ENCODE data around the gene TGFB1.

The TGFB1 gene

DNA sequence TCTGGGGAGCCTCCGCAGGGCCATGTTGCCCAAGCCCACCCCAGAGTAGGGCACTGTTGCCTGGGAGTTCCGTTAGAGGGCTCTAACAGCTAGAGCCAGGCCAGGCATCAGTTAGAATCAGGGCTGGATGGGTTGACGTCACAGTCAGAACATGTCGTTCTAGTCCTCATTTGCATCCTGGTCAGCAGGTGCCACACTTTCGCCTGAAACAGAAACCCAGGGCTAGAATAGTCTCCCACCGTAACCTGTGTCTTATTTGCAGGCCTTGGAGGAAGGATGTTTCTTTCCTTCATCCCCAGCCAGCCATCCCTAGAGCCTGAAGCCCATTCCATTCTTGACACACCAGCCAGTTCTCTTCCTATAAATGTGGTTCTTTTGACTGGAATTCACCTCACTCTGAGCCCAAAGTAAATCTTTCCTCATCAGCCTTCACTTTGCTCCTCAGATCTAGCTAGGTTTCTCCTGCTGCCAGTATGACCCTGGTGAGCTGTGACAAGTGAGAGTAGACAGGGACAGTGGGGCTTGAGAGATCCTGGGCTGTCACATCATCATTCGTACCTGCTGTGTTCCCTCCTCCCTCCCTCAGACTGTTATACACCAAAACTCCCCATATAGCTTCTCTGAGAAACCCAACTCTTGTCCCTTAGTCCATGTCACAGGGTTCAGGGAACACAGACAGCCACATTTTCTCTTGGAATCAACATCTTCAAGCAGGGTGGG is 55.9 kb downstream of the TGFB1 start:
- no peaks in the 10 kb centered on the region; the same call in 1 of the 2 replicates for H3K79me2 ChIP-seq (ENCODE audit: insufficient read depth, low read length)
- H3K36me3 ChIP-seq (ENCODE audit: insufficient read depth, low read length) = peaks cover 100% of the 10 kb centered on the region
- H2AFZ ChIP-seq (ENCODE audit: low read length) = no peak overlapping the region
- no peak overlapping the region for H3K4me2 ChIP-seq (ENCODE audit: low read depth, low read length, poor library complexity, severe bottlenecking)
- H3K27me3 ChIP-seq (ENCODE audit: insufficient read depth, low read length, poor library complexity, severe bottlenecking) = no peaks in the 10 kb centered on the region
- H3K9me3 ChIP-seq (ENCODE audit: insufficient read depth, low read depth, low read length) = no peaks in the 10 kb centered on the region
- no peaks in the 10 kb centered on the region for H3F3A ChIP-seq (ENCODE audit: low read depth)
- no peaks in the 10 kb centered on the region for H3K9me2 ChIP-seq (replicated peaks; ENCODE audit: low read depth, low read length)
- peaks cover 5% of the 10 kb centered on the region for H3K4me1 ChIP-seq (ENCODE audit: insufficient read depth, low read length, poor library complexity, severe bottlenecking)
- H4K20me1 ChIP-seq (ENCODE audit: insufficient read depth, low read length, poor library complexity, severe bottlenecking) = peaks cover 35% of the 10 kb centered on the region
- no peak overlapping the region for H3K9ac ChIP-seq (ENCODE audit: low read depth, low read length, poor library complexity, severe bottlenecking)
- no peak overlapping the region for H3K4me3 ChIP-seq (ENCODE audit: low read length, poor library complexity, severe bottlenecking)
- TF ChIP-seq EZH2phosphoT487 (IDR thresholded peaks at IDR 0.05; ENCODE audit: borderline replicate concordance) = no peak
- TF ChIP-seq, protein P1, sequence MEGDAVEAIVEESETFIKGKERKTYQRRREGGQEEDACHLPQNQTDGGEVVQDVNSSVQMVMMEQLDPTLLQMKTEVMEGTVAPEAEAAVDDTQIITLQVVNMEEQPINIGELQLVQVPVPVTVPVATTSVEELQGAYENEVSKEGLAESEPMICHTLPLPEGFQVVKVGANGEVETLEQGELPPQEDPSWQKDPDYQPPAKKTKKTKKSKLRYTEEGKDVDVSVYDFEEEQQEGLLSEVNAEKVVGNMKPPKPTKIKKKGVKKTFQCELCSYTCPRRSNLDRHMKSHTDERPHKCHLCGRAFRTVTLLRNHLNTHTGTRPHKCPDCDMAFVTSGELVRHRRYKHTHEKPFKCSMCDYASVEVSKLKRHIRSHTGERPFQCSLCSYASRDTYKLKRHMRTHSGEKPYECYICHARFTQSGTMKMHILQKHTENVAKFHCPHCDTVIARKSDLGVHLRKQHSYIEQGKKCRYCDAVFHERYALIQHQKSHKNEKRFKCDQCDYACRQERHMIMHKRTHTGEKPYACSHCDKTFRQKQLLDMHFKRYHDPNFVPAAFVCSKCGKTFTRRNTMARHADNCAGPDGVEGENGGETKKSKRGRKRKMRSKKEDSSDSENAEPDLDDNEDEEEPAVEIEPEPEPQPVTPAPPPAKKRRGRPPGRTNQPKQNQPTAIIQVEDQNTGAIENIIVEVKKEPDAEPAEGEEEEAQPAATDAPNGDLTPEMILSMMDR (conservative IDR thresholded peaks at IDR 0.05; ENCODE audit: low read length) = no peak

DNA sequence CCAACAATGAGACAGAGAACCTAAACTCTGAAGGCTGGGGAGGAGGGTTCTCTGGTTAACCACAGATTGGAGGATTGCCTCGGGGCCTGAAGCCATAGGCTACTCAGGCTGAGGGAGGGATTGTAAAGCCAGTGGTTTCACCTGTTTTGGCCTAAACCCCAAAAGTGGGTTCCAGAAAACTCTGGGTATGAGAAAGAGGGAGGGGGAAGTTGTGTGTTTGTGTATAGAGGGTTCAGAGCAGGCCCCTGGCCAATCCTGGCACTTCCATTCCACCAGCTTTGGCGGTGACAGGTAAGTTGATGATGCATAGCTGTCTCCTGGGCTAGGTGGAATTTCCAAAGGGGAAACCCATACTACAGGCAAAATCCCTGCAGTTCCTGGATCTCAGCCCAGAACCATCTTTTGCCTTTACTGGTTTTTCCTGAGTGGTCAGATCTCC is 57.3 kb downstream of the TGFB1 start:
- H3K4me1 ChIP-seq (ENCODE audit: insufficient read depth, low read length, poor library complexity, severe bottlenecking) = peaks cover 5% of the 10 kb centered on the region
- no peak overlapping the region for H3K4me2 ChIP-seq (ENCODE audit: low read depth, low read length, poor library complexity, severe bottlenecking)
- TF ChIP-seq, protein P1 (conservative IDR thresholded peaks at IDR 0.05; ENCODE audit: low read length) = no peak
- TF ChIP-seq EZH2phosphoT487 (IDR thresholded peaks at IDR 0.05; ENCODE audit: borderline replicate concordance) = no peak
- H2AFZ ChIP-seq (ENCODE audit: low read length) = no peak overlapping the region
- H4K20me1 ChIP-seq (ENCODE audit: insufficient read depth, low read length, poor library complexity, severe bottlenecking) = peaks cover 29% of the 10 kb centered on the region
- no peaks in the 10 kb centered on the region for H3K27me3 ChIP-seq (ENCODE audit: insufficient read depth, low read length, poor library complexity, severe bottlenecking)
- H3K4me3 ChIP-seq (ENCODE audit: low read length, poor library complexity, severe bottlenecking) = no peak overlapping the region
- peaks cover 100% of the 10 kb centered on the region for H3K36me3 ChIP-seq (ENCODE audit: insufficient read depth, low read length)
- H3F3A ChIP-seq (ENCODE audit: low read depth) = no peaks in the 10 kb centered on the region
- no peaks in the 10 kb centered on the region for H3K9me3 ChIP-seq (ENCODE audit: insufficient read depth, low read depth, low read length)
- H3K79me2 ChIP-seq (ENCODE audit: insufficient read depth, low read length) = peaks cover 5% of the 10 kb centered on the region; the same call in 1 of the 2 replicates
- no peaks in the 10 kb centered on the region for H3K9me2 ChIP-seq (replicated peaks; ENCODE audit: low read depth, low read length)
- no peak overlapping the region for H3K9ac ChIP-seq (ENCODE audit: low read depth, low read length, poor library complexity, severe bottlenecking)

DNA sequence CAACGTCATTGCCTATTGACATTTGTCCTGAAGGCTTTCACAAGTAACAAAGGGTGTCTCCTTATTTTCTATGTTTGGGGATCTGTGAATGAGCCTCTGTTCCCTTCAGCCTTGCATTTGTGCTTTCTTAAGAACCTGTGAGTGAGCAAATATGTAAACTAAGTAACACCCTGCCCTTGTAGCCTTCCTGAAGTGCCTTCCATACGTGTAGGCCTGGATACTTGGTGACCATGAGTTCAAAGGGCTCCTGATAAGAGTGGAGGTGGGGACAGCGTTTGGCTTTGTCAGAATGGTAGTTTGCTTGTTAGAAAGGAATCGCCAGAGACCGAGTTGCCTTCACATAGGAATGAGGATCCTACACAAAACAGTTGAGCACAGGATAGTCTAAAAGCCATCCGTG is 58.2 kb downstream of the TGFB1 start:
- Histone ChIP-seq H3K4me3 (ENCODE audit: low read length, poor library complexity, severe bottlenecking) (no peak overlapping the region), H3K27me3 (ENCODE audit: insufficient read depth, low read length, poor library complexity, severe bottlenecking) (no peaks in the 10 kb centered on the region), H3K9me2 (replicated peaks; ENCODE audit: low read depth, low read length) (no peaks in the 10 kb centered on the region), H3K9ac (ENCODE audit: low read depth, low read length, poor library complexity, severe bottlenecking) (no peak overlapping the region), H3K4me1 (ENCODE audit: insufficient read depth, low read length, poor library complexity, severe bottlenecking) (peaks cover 5% of the 10 kb centered on the region), H3K4me2 (ENCODE audit: low read depth, low read length, poor library complexity, severe bottlenecking) (no peak overlapping the region), H3K9me3 (ENCODE audit: insufficient read depth, low read depth, low read length) (no peaks in the 10 kb centered on the region), H3K36me3 (ENCODE audit: insufficient read depth, low read length) (peaks cover 98% of the 10 kb centered on the region), H4K20me1 (ENCODE audit: insufficient read depth, low read length, poor library complexity, severe bottlenecking) (peaks cover 28% of the 10 kb centered on the region), H2AFZ (ENCODE audit: low read length) (no peak overlapping the region), H3F3A (ENCODE audit: low read depth) (no peaks in the 10 kb centered on the region), H3K79me2 (ENCODE audit: insufficient read depth, low read length) (peaks cover 5% of the 10 kb centered on the region; the same call in 1 of the 2 replicates)
- TF ChIP-seq, protein P1 (conservative IDR thresholded peaks at IDR 0.05; ENCODE audit: low read length) = no peak
- TF ChIP-seq EZH2phosphoT487 (IDR thresholded peaks at IDR 0.05; ENCODE audit: borderline replicate concordance) = no peak

Measured in Loucy (cell line).